AG10803 (cell line): ENCODE results near the gene SLC37A2.

Experiments
- DNase-seq: peaks from one replicate; pipeline ENCODE4 v3.0.0; 2010; ENCODE audit warnings: low read depth
- H3K4me3 ChIP-seq: 2 replicates; pipeline ENCODE4 v1.5.1; 2011; ENCODE audit warnings: mild to moderate bottlenecking, low read length, control low read depth
- CTCF ChIP-seq: conservative IDR thresholded peaks from 2 replicates; pipeline ENCODE4 v1.5.1; 2011; ENCODE audit warnings: mild to moderate bottlenecking, low read length, control low read depth, inconsistent platforms

The SLC37A2 gene

GRCh38 chr11:125093502-125093901 is 30.4 kb downstream of the SLC37A2 start:
- DNase-seq, result no peak
- no peak overlapping the region for H3K4me3 ChIP-seq
- TF ChIP-seq CTCF, result no peak

GRCh38 chr11:125094731-125095130 is 31.6 kb downstream of the SLC37A2 start:
- TF ChIP-seq CTCF, result no peak
- H3K4me3 ChIP-seq, result no peak overlapping the region
- no peak for DNase-seq

GRCh38 chr11:125100136-125100535 is 37.0 kb downstream of the SLC37A2 start:
- no peak for DNase-seq
- TF ChIP-seq CTCF, result no peak
- no peak overlapping the region for H3K4me3 ChIP-seq

- no peak for TF ChIP-seq CTCF
- no peak overlapping the region for H3K4me3 ChIP-seq
- DNase-seq, result no peak
Observed at GRCh38 chr11:125101596-125101995, 38.5 kb downstream of the SLC37A2 start.

- TF ChIP-seq CTCF, result no peak
- no peak for DNase-seq
- no peak overlapping the region for H3K4me3 ChIP-seq
Observed at GRCh38 chr11:125102025-125102424, 38.9 kb downstream of the SLC37A2 start.

GRCh38 chr11:125102510-125102909 is 39.4 kb downstream of the SLC37A2 start:
- no peak overlapping the region for H3K4me3 ChIP-seq
- no peak for DNase-seq
- TF ChIP-seq CTCF, result no peak

- H3K4me3 ChIP-seq, result no peak overlapping the region
- TF ChIP-seq CTCF, result no peak
- DNase-seq, result no peak
Observed at GRCh38 chr11:125105926-125106325, 42.8 kb downstream of the SLC37A2 start.
